Heart right ventricle (tissue), 16 donors: ENCODE results near the gene IGSF9B. TPM values are rescaled to one million over a fixed set of nuclear protein-coding genes. Genes with fewer than 3 reads are reported as not detected.

ENCODE experiments used
- ATAC-seq, 8 donors: fragments of 200-7000 bp; cut with Tn5 transposase; one replicate each; pipeline ENCODE4 v1.9.1; 2020; ENCODE audit warnings: mild to moderate bottlenecking in 8 of 8, moderate library complexity in 8 of 8, moderate number of reproducible peaks in 1 of 8
- DNase-seq, 2 donors: peaks; one replicate each; pipeline ENCODE4 v3.0.0-alpha.2; 2020
- H3K27ac ChIP-seq, 10 donors: fragments of 200-600 bp; sonication (generic) in 2 of 10; one replicate each; pipeline versions ENCODE4 v1.5.0 to v1.8.0; 2020 to 2022; ENCODE audit warnings: mild to moderate bottlenecking in 3 of 10
- H3K27me3 ChIP-seq, 7 donors: fragments of 200-600 bp; one replicate each; pipeline ENCODE4 v1.8.0; 2021 to 2022; ENCODE audit warnings: mild to moderate bottlenecking in 2 of 7
- H3K36me3 ChIP-seq, 9 donors: fragments of 200-600 bp; sonication (generic) in 1 of 9; one replicate each; pipeline versions ENCODE4 v1.5.0 to v1.8.0; 2020 to 2022; ENCODE audit warnings: mild to moderate bottlenecking in 2 of 9
- H3K4me1 ChIP-seq, 9 donors: fragments of 200-600 bp; sonication (generic) in 1 of 9; one replicate each; pipeline versions ENCODE4 v1.5.0 to v1.8.0; 2020 to 2022; ENCODE audit warnings: mild to moderate bottlenecking in 4 of 9
- H3K4me3 ChIP-seq, 10 donors: fragments of 200-600 bp; sonication (generic) in 2 of 10; one replicate each; pipeline versions ENCODE4 v1.5.0 to v1.8.0; 2020 to 2022; ENCODE audit warnings: mild to moderate bottlenecking in 7 of 10, moderate library complexity in 2 of 10
- H3K9me3 ChIP-seq, 11 donors: fragments of 200-600 bp in 10 of 11; sonication (generic) in 2 of 11; one replicate each; pipeline versions ENCODE4 v1.5.0 to v1.8.0; 2013 to 2022; ENCODE audit warnings: mild to moderate bottlenecking in 2 of 11, control low read depth in 1 of 11, moderate library complexity in 1 of 11
- CTCF ChIP-seq, 9 donors: fragments of 200-600 bp; sonication (generic) in 2 of 9; IDR thresholded peaks; one replicate each; pipeline versions ENCODE4 v1.5.0 to v1.8.0; 2021 to 2022; ENCODE audit warnings: antibody characterized with exemption in 9 of 9, mild to moderate bottlenecking in 5 of 9, moderate library complexity in 1 of 9
- WGBS, 2 donors: extraction: QIAGEN DNeasy Blood & Tissue Kit; methylation state at CpG; one replicate each; pipeline ENCODE4 v1.1.7; 2013; ENCODE audit warnings: inconsistent platforms in 1 of 2; 5-methylcytosine and 5-hydroxymethylcytosine counted together
- intact Hi-C, 10 donors: fragments of 100-400 bp; cut with DNase I; formaldehyde crosslinking; loops; one replicate each; pipeline versions ENCODE4 v1.11.1 to v1.14.2; 2022
- polyA plus RNA-seq, 2 donors: library from polyadenylated mRNA; stranded (reverse); fragments of 200-250 nt; gene quantifications; one replicate each; pipeline ENCODE4 v1.2.3, GENCODE V29; 2013
- total RNA-seq, 10 donors: library from RNA; stranded (reverse); fragmentation: NEBNext Ultra II Directional in 3 of 10; extraction: Animal tissue kit (Norgen Biotek cat#: 25700) in 3 of 10; gene quantifications; one replicate each; pipeline versions ENCODE4 v1.2.1 to v1.2.4, GENCODE V29; 2021 to 2023
- donor health status: Arrhythmogenic right ventricular cardiomyopathy.
- donor health status: ischemic (EF 13 %, LVEDD 7.1; RV severe dilation, severe dysfunction).
- donor health status: healthy with polysubstance abuse.
- donor health status: DM: no; HTN: yes; CAD: no.
- donor health status: DM: no; HTN: no; CAD: no.
- donor health status: ischemic (EF 25% LVEDD 6.9; RV normal size, moderate dysfunction).
- donor health status: ischemic (EF 25% LVEDD 5.7; RV mildly dilated, moderate dysfunction).
- donor health status: healthy.
- donor health status: DM: yes; HTN: yes; CAD: no.
- donor health status: Ischemic cardiomyopathy.
- donor health status: ischemic (EF 35%, LVEDD 5.7; RV mildly dilated, moderate dysfunction).
- donor health status: nonischemic (EF 11% LVEDD 7.7; RV severe dilation, severe dysfunction).
- donor health status: DM: yes; HTN: yes; CAD: no.
- donor health status: PGD.
- donor health status: ischemic (EF 29% LVEDD 5.4; RV normal size, mild dysfunction).
- donor health status: nonischemic (EF 23%, LVEDD 6.1; RV moderate dilation, normal function).

The IGSF9B gene
- total and polyA plus RNA-seq, 12 donors: 6.7 to 72.3 (median 49.6) TPM

DNA sequence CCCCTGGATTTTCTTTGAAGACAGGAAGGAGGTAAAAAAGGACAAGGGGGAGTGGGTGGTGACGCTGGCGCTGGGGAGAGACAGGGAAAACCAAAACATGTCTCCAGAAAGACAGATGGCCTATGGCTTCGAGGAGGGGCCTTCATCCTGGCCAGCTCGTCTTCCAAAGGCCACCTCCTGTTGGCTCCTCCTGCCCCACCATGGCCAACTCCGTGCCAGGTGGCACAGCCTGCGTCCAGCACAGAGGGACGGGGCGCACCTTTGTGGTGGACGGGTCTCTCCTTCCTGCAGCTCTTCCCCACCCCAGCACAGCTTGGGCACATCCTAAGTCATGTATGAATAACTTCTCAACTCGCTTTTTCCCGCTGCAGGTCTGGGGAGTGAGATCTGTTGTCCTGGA is 22.7 kb downstream of the IGSF9B start:
- WGBS, 2 donors: 82 to 86% methylated on average over 11 of the region's 11 CpGs
- Histone ChIP-seq H3K27ac (peak overlapping the region in 5 of 10 donors; percentile 9 to 61 (median 40)), H3K9me3 (no peaks in the 10 kb centered on the region), H3K36me3 (peaks cover 0 to 70% (median 28%) of the 10 kb centered on the region in 9 donors), H3K4me3 (no peak overlapping the region), H3K27me3 (no peaks in the 10 kb centered on the region), H3K4me1 (peaks cover 0 to 27% (median 19%) of the 10 kb centered on the region in 9 donors)
- intact Hi-C loops: loop anchor here in 1 of 10 donors (5.0 kb wide), 1 partner anchor 108 kb away; no protein-coding TSS in a partner anchor
- DNase-seq (no peak), ATAC-seq (peak in 2 of 8 donors; percentile 2)
- TF ChIP-seq CTCF (IDR thresholded peaks at IDR 0.05): no peak

- intact Hi-C loops: loop anchor here in 1 of 10 donors (5.0 kb wide), 1 partner anchor 111 kb away; no protein-coding TSS in a partner anchor
- no peak for DNase-seq
- peaks cover 6 to 46% (median 29%) of the 10 kb centered on the region in 9 donors for H3K4me1 ChIP-seq
Measured at GRCh38 chr11:133931449-133932060, 25.2 kb downstream of the IGSF9B start.

DNA sequence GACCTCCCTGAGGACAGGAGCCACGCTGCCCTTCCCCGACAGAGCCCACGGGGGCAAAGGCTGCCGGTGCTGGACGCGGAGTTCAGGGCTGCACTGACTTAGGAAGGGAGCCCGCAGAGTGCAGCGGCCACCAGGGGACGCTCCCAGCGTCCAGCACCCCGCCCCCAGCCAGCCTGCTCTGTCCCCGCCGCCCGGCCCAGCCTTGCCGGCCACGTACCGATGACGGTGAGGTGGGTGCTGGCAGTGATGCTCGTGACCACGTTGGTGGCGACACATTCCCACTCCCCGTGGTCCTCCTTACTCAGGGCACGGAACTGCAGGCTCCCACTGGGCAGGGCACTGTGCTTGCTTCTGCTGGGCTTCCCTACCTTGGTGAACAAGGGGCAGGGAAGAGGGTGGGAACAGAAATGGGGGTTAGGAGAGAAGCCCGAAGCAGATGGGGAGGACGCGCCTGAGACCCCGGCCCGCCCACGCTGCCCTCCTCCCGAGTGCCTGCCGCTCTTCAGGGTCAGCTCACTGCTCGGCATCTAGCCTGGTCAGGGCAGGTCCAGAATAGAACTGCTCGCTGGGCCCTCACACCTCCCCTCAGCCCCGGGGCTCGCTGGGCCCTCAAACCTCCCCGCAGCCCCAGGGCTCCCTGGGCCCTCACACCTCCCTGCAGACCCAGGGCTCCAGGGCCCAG is 25.9 kb downstream of the IGSF9B start:
- peak in 1 of 8 donors; percentile 32 for ATAC-seq
- DNase-seq: no peak
- Histone ChIP-seq H3K4me3 (no peak overlapping the region), H3K36me3 (peaks cover 0 to 49% (median 10%) of the 10 kb centered on the region in 9 donors), H3K27ac (no peak overlapping the region), H3K27me3 (no peaks in the 10 kb centered on the region), H3K9me3 (no peaks in the 10 kb centered on the region), H3K4me1 (peaks cover 6 to 46% (median 29%) of the 10 kb centered on the region in 9 donors)
- intact Hi-C loops: loop anchor here in 1 of 10 donors (5.0 kb wide), 1 partner anchor 111 kb away; no protein-coding TSS in a partner anchor
- WGBS, 2 donors: 68 to 76% methylated on average over 36 of the region's 36 CpGs
- peak in 8 of 9 donors; percentile 6 to 65 (median 51) for TF ChIP-seq CTCF (IDR thresholded peaks at IDR 0.05)

More at GRCh38 chr11:133931449-133932060, 25.2 kb downstream of the IGSF9B start:
- Histone ChIP-seq H3K27ac (no peak overlapping the region), H3K4me3 (no peak overlapping the region), H3K27me3 (no peaks in the 10 kb centered on the region), H3K36me3 (peaks cover 0 to 49% (median 6%) of the 10 kb centered on the region in 9 donors), H3K9me3 (no peaks in the 10 kb centered on the region)
- no peak for ATAC-seq
- TF ChIP-seq CTCF (IDR thresholded peaks at IDR 0.05): no peak
- WGBS, 2 donors: 90 to 95% methylated on average over 19 of the region's 19 CpGs

DNA sequence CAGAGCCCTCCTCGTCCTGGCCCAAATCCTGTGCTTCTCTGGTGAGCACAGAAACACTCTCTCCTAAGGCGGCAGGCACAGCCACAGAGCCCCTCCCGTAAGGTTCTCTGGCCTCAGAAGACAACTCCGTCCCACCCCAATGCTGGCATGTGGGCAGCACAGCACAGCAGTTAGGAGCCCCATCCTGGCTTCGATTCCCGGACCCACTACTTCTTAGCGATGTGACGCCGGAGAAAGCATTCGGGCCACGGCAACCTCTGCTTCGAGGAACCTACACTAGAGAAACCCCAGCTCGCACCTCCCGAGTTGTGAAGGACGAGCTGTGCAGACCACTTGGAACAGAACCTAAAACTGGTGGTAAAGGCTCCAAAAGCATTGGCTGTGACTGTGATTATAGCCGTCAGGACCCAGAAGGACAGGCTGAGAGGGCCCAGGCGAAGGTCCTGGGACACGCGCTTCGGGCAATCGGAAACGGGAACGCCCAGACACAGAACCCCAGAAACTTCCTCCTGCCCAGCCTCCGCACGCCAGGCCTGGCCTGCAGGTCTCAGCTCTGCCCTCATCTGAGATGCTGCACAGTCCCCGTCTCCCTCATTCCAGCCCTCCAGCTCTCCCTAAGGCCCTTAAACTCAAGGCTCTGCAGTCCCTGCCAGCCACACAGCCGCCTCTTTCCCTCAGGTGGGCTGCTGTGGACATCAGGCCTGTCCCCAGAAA is 26.6 kb downstream of the IGSF9B start:
- no peak for TF ChIP-seq CTCF (IDR thresholded peaks at IDR 0.05)
- no peaks in the 10 kb centered on the region for H3K27me3 ChIP-seq
- H3K4me1 ChIP-seq: peaks cover 6 to 40% (median 25%) of the 10 kb centered on the region in 9 donors
- intact Hi-C loops: loop anchor here in 1 of 10 donors (5.0 kb wide), 1 partner anchor 112 kb away; no protein-coding TSS in a partner anchor
- WGBS, 2 donors: 90 to 95% methylated on average over 27 of the region's 27 CpGs
- ATAC-seq (no peak), DNase-seq (no peak)
- peaks cover 0 to 49% (median 7%) of the 10 kb centered on the region in 9 donors for H3K36me3 ChIP-seq
- no peaks in the 10 kb centered on the region for H3K9me3 ChIP-seq
- no peak overlapping the region for H3K4me3 ChIP-seq
- no peak overlapping the region for H3K27ac ChIP-seq
